Adrenal gland (tissue), 5 donors: Measurements from ENCODE around the gene SUN2.

Experiments used
- POLR2A ChIP-seq, 2 donors: fragments of 450-650 bp; IDR thresholded peaks; one replicate each; pipeline ENCODE4 v1.6.1; 2017; ENCODE audit warnings: antibody characterized with exemption in 2 of 2, mild to moderate bottlenecking in 2 of 2, moderate library complexity in 1 of 2
- TF ChIP-seq, protein P1 (sequence below), 6 experiments: fragments of 450-650 bp in 4 of 6; fragments of 200-600 bp in 2 of 6; sonication (generic) in 1 of 6; IDR thresholded peaks; 1 replicate in 5 of 6; 2 replicates in 1 of 6; pipeline versions ENCODE4 v1.5.1 to v1.8.0; 2016 to 2021; ENCODE audit warnings: antibody characterized with exemption in 6 of 6, mild to moderate bottlenecking in 2 of 6, moderate library complexity in 1 of 6
- donor health status: DM: no; HTN: no; CAD: no.

DNA sequence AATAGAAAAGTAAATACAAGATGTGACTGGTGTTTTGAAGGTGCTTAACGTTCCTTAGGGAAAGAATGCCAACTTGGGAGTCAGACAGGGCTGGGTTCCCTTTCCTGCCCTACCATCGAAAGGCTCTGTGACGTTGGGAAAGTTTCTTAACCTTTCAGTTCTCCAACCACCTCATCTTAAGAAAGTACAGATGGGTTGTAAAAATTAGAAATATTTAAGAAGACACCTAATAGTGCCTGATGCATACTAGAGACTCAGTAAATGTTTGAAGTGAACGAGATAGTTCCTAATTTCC is 49.0 kb downstream of the SUN2 start:
- no peak for TF ChIP-seq POLR2A (IDR thresholded peaks at IDR 0.05)
- TF ChIP-seq, protein P1, sequence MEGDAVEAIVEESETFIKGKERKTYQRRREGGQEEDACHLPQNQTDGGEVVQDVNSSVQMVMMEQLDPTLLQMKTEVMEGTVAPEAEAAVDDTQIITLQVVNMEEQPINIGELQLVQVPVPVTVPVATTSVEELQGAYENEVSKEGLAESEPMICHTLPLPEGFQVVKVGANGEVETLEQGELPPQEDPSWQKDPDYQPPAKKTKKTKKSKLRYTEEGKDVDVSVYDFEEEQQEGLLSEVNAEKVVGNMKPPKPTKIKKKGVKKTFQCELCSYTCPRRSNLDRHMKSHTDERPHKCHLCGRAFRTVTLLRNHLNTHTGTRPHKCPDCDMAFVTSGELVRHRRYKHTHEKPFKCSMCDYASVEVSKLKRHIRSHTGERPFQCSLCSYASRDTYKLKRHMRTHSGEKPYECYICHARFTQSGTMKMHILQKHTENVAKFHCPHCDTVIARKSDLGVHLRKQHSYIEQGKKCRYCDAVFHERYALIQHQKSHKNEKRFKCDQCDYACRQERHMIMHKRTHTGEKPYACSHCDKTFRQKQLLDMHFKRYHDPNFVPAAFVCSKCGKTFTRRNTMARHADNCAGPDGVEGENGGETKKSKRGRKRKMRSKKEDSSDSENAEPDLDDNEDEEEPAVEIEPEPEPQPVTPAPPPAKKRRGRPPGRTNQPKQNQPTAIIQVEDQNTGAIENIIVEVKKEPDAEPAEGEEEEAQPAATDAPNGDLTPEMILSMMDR (IDR thresholded peaks at IDR 0.05): no peak
